GM13977 (cell line): ENCODE results near the gene S1PR2.

Source experiments
- DNase-seq: peaks from one replicate; pipeline ENCODE4 v3.0.0; 2012; ENCODE audit warnings: low spot score
- in situ Hi-C: fragments of 300-500 bp; cut with MboI; formaldehyde crosslinking; loops from one replicate; pipeline ENCODE4 v1.12.0; 2022; ENCODE audit warnings: low sequenced_read_pairs, low pct_unique_long_range_greater_than_20kb, mixed read lengths, inconsistent platforms; ENCODE audit not compliant: unreplicated experiment
- TF ChIP-seq, protein P1 (sequence below): IDR thresholded peaks from 2 replicates; pipeline ENCODE4 v1.5.1; 2012; ENCODE audit warnings: mild to moderate bottlenecking, control low read depth; ENCODE audit not compliant: insufficient read depth; ENCODE audit errors: extremely low read depth, missing control alignments

S1PR2 gene

DNA sequence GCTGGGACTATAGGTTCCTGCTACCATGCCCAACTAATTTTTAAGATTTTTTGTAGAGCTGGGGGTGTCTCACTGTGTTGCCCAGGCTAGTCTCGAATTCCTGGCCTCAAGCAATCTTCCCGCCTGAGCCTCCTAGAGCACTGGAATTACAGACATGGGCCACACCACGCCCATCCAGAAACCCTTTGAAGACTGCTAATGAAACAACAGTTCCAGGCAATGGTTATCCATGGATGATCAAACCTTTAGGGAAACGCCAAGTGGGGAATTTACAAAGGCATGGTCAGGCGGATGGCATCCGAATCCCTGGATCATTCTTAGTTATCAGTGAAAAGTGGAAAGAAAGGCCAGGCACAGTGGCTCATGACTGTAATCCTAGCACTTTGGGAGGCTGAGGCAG lies 19.4 kb downstream of the S1PR2 start:
- in situ Hi-C loops, result no loop called here
- TF ChIP-seq, protein P1, sequence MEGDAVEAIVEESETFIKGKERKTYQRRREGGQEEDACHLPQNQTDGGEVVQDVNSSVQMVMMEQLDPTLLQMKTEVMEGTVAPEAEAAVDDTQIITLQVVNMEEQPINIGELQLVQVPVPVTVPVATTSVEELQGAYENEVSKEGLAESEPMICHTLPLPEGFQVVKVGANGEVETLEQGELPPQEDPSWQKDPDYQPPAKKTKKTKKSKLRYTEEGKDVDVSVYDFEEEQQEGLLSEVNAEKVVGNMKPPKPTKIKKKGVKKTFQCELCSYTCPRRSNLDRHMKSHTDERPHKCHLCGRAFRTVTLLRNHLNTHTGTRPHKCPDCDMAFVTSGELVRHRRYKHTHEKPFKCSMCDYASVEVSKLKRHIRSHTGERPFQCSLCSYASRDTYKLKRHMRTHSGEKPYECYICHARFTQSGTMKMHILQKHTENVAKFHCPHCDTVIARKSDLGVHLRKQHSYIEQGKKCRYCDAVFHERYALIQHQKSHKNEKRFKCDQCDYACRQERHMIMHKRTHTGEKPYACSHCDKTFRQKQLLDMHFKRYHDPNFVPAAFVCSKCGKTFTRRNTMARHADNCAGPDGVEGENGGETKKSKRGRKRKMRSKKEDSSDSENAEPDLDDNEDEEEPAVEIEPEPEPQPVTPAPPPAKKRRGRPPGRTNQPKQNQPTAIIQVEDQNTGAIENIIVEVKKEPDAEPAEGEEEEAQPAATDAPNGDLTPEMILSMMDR, result no peak
- DNase-seq, result no peak

DNA sequence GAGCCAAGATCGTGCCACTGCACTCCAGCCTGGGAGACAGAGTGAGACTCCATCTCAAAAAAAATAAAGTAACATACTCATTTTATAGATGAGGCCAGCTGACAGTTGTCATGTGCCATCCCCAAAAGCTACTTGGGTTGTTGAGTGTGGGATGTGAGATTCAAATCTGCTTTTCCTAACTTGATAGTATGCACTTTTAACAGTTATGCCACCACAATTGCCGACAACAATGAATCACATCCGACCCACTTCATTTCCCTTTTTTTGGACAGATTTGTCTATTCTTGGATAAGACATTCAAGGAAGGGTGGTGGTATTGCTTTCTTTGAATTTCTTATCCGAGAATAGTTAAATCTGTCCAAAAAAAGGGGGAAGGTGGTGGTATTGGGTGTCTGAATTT lies 20.1 kb downstream of the S1PR2 start:
- TF ChIP-seq, protein P1, result no peak
- in situ Hi-C loops, result no loop called here
- peak; percentile 1 for DNase-seq

DNA sequence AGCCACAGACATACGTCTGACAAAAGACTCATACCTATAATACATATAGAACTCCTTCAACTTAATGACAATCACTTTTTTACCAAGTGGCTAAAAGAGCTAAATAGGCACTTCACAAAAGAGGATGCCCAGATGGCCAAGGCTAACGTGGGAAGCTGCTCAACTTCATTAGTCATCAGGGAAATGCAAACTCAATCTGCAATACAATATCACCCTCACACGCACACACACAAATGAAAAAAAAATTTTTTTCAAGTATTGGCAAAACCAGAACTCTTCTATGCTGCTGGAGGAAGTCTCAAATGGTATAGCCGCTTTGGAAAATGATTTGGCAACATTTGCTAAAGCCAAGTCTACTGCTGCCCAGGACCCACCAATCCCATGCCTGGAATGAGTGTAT lies 21.8 kb downstream of the S1PR2 start:
- DNase-seq, result no peak
- in situ Hi-C loops, result no loop called here
- TF ChIP-seq, protein P1, result no peak

DNA sequence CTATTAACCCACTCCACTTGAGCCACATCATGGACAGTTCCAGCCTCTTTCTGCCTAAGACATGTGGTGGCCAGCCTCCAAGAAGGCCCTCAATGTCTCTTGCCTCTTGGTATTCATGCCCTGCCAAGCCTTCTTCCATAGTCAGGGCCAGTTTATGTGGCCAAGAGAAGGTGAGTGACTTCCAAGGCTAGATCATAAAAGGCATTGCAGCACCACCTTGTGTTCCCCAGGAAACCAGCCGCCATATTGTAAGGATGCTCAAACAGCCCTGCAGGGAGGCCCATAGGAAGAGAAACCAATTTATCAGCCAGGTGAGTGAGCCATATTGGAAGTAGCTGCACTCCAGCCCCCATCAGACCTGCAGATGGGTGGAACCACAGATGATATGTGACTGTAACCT lies 24.1 kb downstream of the S1PR2 start:
- DNase-seq, result peak; percentile 1
- TF ChIP-seq, protein P1, result no peak
- in situ Hi-C loops, result no loop called here

DNA sequence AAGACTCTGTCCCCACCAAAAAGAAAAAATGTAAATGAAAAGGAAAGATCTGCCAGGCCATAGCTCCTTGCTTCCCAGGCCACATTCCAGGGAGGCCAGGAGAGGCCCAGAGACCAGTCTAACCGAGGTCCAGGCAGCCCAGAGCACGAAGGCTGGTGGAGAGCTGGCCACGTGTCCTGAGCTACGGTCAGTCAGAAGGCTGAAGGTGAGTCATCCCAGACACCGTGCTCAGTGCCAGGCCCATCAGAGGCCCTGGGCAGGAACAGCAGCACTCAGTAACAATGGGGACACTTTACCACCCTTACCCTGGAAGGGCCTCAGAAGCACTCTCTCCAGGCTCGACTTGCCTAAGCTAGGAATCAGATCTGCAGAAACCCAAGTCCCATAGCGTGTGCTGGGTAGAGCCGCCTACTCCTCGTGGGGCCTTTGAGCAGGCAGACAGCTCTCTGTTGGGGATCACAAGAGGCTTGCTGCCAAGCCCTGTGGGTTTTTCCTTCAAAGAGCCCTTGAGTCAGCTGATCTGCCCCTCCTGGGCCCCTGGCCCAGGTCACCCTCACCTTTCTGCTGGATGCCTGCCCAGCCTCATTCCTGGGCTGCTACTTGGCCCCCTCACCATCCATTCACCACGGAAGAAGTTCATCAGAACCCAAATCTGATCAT lies 24.8 kb downstream of the S1PR2 start:
- DNase-seq, result no peak
- TF ChIP-seq, protein P1, result no peak

DNA sequence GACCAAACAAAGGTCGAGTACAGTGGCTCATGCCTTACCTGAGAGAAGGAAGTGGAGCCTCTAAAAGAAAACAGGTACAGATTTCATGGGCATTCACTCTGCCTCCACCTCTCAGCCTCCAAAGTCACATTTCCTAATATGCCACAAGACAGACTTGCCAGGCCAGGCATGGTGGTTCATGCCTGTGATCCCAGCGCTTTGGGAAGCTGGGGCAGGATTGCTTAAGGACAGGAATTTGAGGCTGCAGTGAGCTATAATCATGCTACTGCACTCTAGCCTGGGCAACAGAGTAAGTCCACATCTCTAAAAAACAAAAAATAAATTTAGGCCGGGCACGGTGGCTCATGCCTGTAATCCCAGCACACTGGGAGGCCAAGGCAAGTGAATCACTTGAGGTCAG lies 25.5 kb downstream of the S1PR2 start:
- in situ Hi-C loops, result no loop called here

More for the DNA sequence above, 24.8 kb downstream of the S1PR2 start:
- in situ Hi-C loops, result no loop called here

More for the DNA sequence above, 25.5 kb downstream of the S1PR2 start:
- DNase-seq, result no peak
- TF ChIP-seq, protein P1, result no peak
